HUES64 (cell line): Measurements from ENCODE around the gene OSBPL10.

Experiments
- H3K27ac ChIP-seq: 2 replicates; pipeline ENCODE4 v1.7.0; 2013; ENCODE audit warnings: low read depth, low read length, inconsistent platforms
- H3K27me3 ChIP-seq: 2 replicates; pipeline ENCODE4 v1.6.1; 2013; ENCODE audit warnings: mild to moderate bottlenecking, low read length; ENCODE audit not compliant: insufficient read depth
- H3K36me3 ChIP-seq: 2 replicates; pipeline ENCODE4 v1.6.1; 2013; ENCODE audit warnings: mild to moderate bottlenecking, low read length; ENCODE audit not compliant: insufficient read depth
- H3K4me1 ChIP-seq: 2 replicates; pipeline ENCODE4 v1.6.1; 2013; ENCODE audit warnings: mild to moderate bottlenecking, low read length, moderate library complexity; ENCODE audit not compliant: insufficient read depth
- H3K4me3 ChIP-seq: 2 replicates; pipeline ENCODE4 v1.5.1; 2013; ENCODE audit warnings: mild to moderate bottlenecking, low read length, moderate library complexity
- H3K9ac ChIP-seq: 2 replicates; pipeline ENCODE4 v1.6.1; 2013; ENCODE audit warnings: mild to moderate bottlenecking, low read depth, low read length
- H3K9me3 ChIP-seq: 2 replicates; pipeline ENCODE4 v1.6.1; 2013; ENCODE audit warnings: low read depth, low read length; ENCODE audit not compliant: insufficient read depth
- WGBS: fragments of 150-250, 120-280 bp; methylation state at CpG from one replicate; pipeline ENCODE4 v1.1.7; 2013; ENCODE audit warnings: missing lambda C conversion rate; 5-methylcytosine and 5-hydroxymethylcytosine counted together

OSBPL10 gene

DNA sequence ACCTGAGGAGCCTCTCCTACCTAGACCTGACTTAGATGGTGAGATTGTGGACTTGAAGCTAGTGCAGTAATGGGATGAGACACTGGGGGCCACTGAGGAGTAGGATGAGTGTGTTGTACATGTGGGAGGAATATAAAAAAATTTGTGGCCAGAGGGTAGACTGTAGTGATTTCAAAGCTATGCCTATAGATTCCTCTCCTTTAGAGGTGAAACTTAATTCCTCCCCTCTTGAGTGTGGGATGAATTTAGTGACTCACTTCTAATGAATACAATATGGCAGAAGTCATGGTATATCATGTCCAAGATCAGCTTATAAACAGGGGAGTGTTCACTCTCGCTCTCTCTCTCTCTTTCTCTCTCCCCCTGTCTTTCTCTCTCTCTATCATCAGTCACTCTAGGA, 7.2 kb upstream of the OSBPL10 start:
- Histone ChIP-seq H3K9ac (no peak overlapping the region), H3K27me3 (no peaks in the 10 kb centered on the region), H3K36me3 (0 out of 2 replicates have a peak, but pooled peaks cover 9% of the 10 kb centered on the region), H3K9me3 (peaks cover 21% of the 10 kb centered on the region), H3K27ac (no peak overlapping the region), H3K4me3 (no peak overlapping the region), H3K4me1 (no peaks in the 10 kb centered on the region)
- 97% methylated on average over 1 of the region's 1 CpG for WGBS

DNA sequence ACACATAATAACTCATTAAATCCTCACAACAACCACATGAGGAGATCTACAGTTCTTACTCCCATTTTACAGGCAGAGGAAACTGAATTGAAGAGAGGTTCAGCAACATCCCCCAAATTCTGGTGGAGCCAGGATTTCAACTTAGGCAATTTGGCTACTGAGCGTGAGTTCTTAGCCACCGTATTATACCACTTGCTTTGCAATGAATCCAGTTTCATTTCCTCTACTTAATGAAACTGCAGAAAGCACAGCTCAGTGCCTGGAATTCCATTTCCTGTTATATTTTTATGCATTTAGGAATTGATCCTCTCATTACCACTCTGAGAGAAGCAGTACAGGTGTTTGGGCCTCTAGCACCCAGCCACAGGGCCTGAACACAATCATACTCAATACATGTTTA, 4.8 kb upstream of the OSBPL10 start:
- H3K9ac ChIP-seq, result no peak overlapping the region
- H3K36me3 ChIP-seq, result 0 out of 2 replicates have a peak, but pooled peaks cover 9% of the 10 kb centered on the region
- H3K4me3 ChIP-seq, result no peak overlapping the region
- peaks cover 14% of the 10 kb centered on the region for H3K9me3 ChIP-seq
- 100% methylated on average over 2 of the region's 2 CpGs for WGBS
- H3K27me3 ChIP-seq, result peaks cover 9% of the 10 kb centered on the region; the same call in 1 of the 2 replicates
- H3K4me1 ChIP-seq, result peaks cover 8% of the 10 kb centered on the region; the same call in 1 of the 2 replicates
- no peak overlapping the region for H3K27ac ChIP-seq

DNA sequence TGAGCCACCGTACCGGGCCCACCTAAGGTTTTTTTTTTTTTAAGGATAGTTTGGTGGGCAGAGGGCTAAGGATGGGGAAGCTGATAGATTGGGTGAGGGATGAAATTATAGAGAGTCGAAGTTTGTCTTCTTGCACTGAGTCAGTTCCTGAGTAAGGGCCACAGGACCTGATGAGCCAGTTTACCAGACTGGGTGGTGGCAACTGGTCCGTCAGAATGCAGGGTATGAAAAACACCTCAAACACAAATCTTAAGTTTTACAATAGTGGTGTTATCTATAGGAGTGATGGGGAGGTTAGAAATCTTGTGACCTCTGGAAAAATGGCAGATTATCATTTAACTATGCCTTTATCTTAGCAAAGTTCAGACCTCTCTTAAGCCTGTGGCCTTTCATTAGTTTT, 3.3 kb upstream of the OSBPL10 start:
- Histone ChIP-seq H3K27me3 (peaks cover 13% of the 10 kb centered on the region; the same call in 1 of the 2 replicates), H3K9me3 (peaks cover 6% of the 10 kb centered on the region), H3K27ac (no peak overlapping the region), H3K4me1 (peaks cover 12% of the 10 kb centered on the region), H3K4me3 (no peak overlapping the region), H3K9ac (no peak overlapping the region), H3K36me3 (0 out of 2 replicates have a peak, but pooled peaks cover 8% of the 10 kb centered on the region)
- WGBS, result 99% methylated on average over 4 of the region's 4 CpGs

DNA sequence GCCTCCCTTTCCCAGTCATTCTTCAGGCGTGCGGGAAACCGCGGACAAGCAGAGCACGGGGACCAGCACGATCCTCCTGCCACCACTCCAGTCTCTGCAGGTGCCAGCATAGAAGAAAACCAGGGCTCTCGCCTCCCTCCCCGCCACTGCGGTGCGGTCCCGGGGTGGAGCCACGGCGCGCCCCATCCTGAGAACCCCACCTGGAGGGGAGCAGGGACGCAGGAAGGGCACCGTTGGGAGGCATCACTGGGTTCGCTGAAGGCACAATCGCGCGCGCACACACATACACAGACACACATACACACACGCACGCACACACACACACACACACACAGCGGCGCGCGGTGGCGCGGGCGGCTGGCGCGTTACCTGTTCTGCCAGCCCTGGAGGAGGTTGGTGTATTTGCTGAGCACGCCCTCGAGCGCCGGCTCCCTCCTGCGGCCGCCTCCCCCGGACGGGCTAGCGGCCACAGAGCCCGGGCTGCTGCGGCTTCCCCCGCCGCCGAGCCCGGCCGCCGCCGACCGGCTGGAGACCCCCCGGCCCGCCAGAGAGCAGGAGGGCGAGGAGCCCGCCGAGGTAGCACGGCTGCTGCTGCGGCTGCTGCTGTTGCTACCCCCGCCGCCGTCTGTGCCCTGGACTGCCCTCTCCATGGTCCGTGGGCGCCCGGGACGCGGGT, 394 bp downstream of the OSBPL10 start:
- peak overlapping the region; percentile 74 for H3K4me3 ChIP-seq
- no peaks in the 10 kb centered on the region for H3K9me3 ChIP-seq
- H3K27me3 ChIP-seq, result peaks cover 15% of the 10 kb centered on the region; the same call in 1 of the 2 replicates
- peaks cover 10% of the 10 kb centered on the region; the same call in 1 of the 2 replicates for H3K36me3 ChIP-seq
- under 1% methylated on average over 63 of the region's 66 CpGs for WGBS
- H3K9ac ChIP-seq, result peak overlapping the region; percentile 68
- peak overlapping the region; percentile 78; the same call in 1 of the 2 replicates for H3K27ac ChIP-seq
- H3K4me1 ChIP-seq, result peaks cover 19% of the 10 kb centered on the region

DNA sequence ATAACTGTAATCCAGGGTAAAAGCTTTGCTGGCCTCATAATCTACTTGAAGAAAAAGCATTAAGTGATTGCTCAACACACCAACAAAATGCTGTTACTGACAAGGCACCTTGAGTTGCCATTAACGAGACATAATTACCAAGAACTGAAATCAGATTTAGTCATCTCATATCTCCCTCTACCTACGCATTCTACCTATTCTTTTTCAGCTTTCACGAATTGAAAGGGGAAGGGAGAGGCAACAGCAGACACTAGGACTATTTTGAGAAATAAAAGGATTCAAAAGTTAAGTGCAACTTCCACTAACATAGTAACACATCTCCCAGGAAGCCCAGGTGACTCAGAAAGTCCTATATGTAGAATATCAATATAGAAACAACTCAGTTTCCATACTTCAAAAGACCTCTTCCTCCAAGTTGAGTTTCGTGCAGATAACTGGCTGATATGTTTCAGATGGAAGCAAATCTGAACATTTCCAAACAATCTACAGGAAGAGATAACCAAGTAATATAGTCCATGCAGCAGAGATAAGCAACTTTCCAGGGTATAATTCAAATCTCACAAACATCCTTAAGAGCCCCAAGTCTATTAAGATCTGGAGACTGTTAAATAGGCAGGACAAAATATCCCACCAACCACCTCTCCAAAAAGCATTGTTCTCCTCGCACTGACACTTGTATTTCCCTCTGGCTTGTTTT, 1.9 kb downstream of the OSBPL10 start:
- Histone ChIP-seq H3K27ac (no peak overlapping the region), H3K4me3 (peak overlapping the region; percentile 74), H3K9me3 (no peaks in the 10 kb centered on the region), H3K9ac (no peak overlapping the region), H3K36me3 (peaks cover 10% of the 10 kb centered on the region; the same call in 1 of the 2 replicates), H3K4me1 (peaks cover 24% of the 10 kb centered on the region), H3K27me3 (peaks cover 15% of the 10 kb centered on the region; the same call in 1 of the 2 replicates)
- WGBS, result 87% methylated on average over 5 of the region's 5 CpGs

DNA sequence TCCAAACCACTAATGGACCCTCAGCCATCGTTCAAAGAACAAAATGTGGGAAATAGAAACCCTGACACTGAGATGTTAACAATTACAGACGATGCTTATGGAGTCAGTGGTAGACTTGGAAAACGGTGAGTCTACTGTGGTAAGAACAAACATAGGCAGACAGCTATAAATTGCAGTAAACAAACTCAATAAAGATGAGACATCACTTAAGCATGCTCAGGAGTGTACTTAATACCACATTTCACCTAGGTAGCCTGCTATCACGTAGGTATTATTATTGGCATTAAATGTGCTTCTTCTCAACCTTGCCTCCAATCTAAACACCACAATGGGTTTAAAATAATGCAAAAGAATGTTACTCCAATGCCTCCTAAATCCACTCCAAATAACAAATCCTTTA, 2.5 kb downstream of the OSBPL10 start:
- 97% methylated on average over 4 of the region's 4 CpGs for WGBS
- peaks cover 24% of the 10 kb centered on the region for H3K4me1 ChIP-seq
- H3K36me3 ChIP-seq, result peaks cover 10% of the 10 kb centered on the region; the same call in 1 of the 2 replicates
- peaks cover 15% of the 10 kb centered on the region; the same call in 1 of the 2 replicates for H3K27me3 ChIP-seq
- no peaks in the 10 kb centered on the region for H3K9me3 ChIP-seq
- H3K27ac ChIP-seq, result no peak overlapping the region
- H3K4me3 ChIP-seq, result no peak overlapping the region
- H3K9ac ChIP-seq, result no peak overlapping the region

DNA sequence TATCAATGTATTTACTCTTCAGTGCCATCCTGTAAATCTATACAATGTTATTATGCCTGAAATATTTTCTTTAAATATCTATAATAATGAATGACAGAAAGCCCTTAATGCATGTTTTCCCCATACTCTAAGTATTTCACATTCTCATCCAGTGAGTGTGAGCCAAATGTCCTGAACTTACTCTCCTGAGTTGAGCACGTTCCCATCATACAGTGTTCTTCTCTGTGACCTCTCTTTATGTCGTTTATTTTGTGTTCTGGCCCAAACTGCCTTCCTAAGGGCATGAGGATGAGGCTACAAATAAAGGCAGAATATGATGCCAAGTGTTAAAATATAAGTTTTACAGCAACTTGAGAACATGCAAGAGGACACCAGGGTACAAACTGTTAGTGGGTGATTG, 3.3 kb downstream of the OSBPL10 start:
- 92% methylated on average over 2 of the region's 2 CpGs for WGBS
- Histone ChIP-seq H3K4me3 (no peak overlapping the region), H3K27ac (no peak overlapping the region), H3K9me3 (no peaks in the 10 kb centered on the region), H3K27me3 (peaks cover 15% of the 10 kb centered on the region; the same call in 1 of the 2 replicates), H3K36me3 (peaks cover 10% of the 10 kb centered on the region; the same call in 1 of the 2 replicates), H3K9ac (no peak overlapping the region), H3K4me1 (peaks cover 28% of the 10 kb centered on the region)

DNA sequence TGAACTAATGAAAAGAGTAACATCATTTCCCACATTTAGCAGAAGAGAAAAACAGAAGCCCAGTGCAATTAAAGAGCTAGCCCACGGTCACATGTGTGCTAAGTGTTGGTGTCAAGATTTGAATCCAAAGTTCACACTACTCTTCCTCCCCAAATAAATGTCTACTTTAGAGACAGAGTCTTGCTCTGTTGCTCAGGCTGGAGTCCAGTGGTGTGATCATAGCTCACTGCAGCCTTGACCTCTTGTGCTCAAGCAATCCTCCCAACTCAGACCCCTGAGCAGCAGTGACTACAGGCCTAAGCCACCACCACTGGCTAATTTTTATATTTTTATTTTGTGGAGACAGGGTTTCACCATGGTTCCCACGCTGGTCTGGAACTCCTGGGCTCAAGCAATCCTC, 4.8 kb downstream of the OSBPL10 start:
- Histone ChIP-seq H3K9me3 (no peaks in the 10 kb centered on the region), H3K9ac (no peak overlapping the region), H3K4me3 (no peak overlapping the region), H3K36me3 (peaks cover 10% of the 10 kb centered on the region; the same call in 1 of the 2 replicates), H3K27ac (no peak overlapping the region), H3K27me3 (peaks cover 6% of the 10 kb centered on the region; the same call in 1 of the 2 replicates), H3K4me1 (peaks cover 25% of the 10 kb centered on the region)
- 97% methylated on average over 2 of the region's 2 CpGs for WGBS

DNA sequence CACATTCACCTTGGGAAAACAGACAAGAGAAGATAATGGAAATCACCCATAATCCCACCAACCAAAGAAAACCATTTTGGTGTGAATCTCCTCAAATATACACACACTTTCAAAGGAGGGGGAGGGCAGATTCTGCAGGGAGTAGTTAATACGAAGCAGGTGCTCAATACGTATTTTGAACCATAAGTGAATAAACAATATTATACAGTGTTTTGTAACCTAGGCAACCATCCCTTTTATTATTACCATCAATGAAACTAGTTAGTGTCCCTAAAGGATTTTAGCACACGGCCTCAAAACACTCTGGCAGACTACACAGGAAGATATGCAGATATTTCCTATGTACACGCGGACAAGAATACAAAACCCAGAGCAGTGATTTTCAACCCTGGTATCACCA, 6.1 kb downstream of the OSBPL10 start:
- no peak overlapping the region for H3K27ac ChIP-seq
- peaks cover 10% of the 10 kb centered on the region; the same call in 1 of the 2 replicates for H3K36me3 ChIP-seq
- no peak overlapping the region for H3K4me3 ChIP-seq
- peaks cover 6% of the 10 kb centered on the region; the same call in 1 of the 2 replicates for H3K27me3 ChIP-seq
- H3K9me3 ChIP-seq, result no peaks in the 10 kb centered on the region
- H3K9ac ChIP-seq, result no peak overlapping the region
- H3K4me1 ChIP-seq, result peaks cover 35% of the 10 kb centered on the region
- WGBS, result 92% methylated on average over 4 of the region's 5 CpGs

DNA sequence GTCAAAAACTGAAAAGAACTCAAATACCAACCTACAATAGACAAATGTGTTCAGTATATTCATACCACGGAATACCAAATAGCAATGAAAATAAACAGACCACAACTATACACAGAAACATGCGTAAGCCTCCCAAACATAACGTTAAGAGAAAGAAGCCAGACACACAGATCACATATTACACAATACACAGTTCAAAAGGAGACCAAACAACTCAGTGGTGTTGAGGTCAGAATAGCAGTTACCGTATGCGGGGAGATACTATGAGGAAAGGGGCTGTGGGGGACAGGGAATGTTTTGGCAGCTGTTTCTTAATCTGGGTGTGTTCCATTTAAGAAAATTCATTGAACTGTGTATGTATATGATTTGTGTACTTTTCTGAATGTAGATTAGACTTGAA, 6.6 kb downstream of the OSBPL10 start:
- no peak overlapping the region for H3K4me3 ChIP-seq
- 91% methylated on average over 5 of the region's 5 CpGs for WGBS
- no peak overlapping the region for H3K9ac ChIP-seq
- peaks cover 3% of the 10 kb centered on the region; the same call in 1 of the 2 replicates for H3K27me3 ChIP-seq
- no peak overlapping the region for H3K27ac ChIP-seq
- H3K9me3 ChIP-seq, result no peaks in the 10 kb centered on the region
- peaks cover 10% of the 10 kb centered on the region; the same call in 1 of the 2 replicates for H3K36me3 ChIP-seq
- peaks cover 35% of the 10 kb centered on the region for H3K4me1 ChIP-seq

DNA sequence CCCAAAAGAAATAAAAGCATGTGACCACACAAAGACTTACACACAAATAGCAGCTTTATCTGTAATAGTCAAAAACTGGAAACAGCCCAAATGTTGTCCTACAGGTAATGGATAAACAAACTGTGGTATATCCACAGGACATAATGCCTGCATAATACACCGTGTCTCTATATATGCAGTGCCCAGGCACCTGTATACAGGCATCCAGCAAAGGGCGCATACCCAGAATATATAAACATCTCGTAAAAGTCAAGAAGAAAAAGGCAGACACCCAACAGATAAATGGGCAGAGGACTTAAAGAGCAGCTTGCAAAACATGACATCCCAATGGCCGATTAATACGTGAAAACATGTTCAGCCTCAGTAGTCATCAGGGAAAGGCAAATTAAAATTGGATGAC, 7.2 kb downstream of the OSBPL10 start:
- no peak overlapping the region for H3K27ac ChIP-seq
- H3K4me1 ChIP-seq, result peaks cover 35% of the 10 kb centered on the region
- WGBS, result 97% methylated on average over 5 of the region's 5 CpGs
- no peaks in the 10 kb centered on the region for H3K27me3 ChIP-seq
- no peak overlapping the region for H3K9ac ChIP-seq
- H3K36me3 ChIP-seq, result peaks cover 10% of the 10 kb centered on the region; the same call in 1 of the 2 replicates
- no peak overlapping the region for H3K4me3 ChIP-seq
- no peaks in the 10 kb centered on the region for H3K9me3 ChIP-seq
